CD4-positive, alpha-beta T cell treated with Interferon alpha-2 for 1 hour (primary cell): ENCODE data around the gene YAP1.

Experiments
- DNase-seq, 2 donors: peaks; one replicate each; pipeline ENCODE4 v3.0.0-alpha.2; 2020 to 2022

The YAP1 gene

DNA sequence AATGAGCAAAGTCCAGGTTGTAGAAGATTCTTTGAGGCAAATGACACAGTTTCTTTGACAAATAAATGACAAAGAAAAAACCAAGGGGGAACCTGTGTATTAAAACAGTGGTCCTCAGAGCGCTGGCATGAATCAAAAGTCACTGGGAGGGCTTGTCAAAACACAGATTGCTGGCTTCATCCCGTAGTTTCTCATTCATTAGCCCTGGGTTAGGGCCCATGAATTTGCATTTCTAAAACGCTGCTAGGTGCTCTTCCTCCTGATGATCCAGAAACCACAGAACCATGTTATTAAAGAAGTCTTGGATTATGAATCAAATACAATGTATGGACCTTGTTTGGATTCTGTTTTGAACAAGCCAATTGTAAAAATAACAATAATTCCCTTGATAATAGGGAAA, 92.7 kb downstream of the YAP1 start:
- DNase-seq: no peak

DNA sequence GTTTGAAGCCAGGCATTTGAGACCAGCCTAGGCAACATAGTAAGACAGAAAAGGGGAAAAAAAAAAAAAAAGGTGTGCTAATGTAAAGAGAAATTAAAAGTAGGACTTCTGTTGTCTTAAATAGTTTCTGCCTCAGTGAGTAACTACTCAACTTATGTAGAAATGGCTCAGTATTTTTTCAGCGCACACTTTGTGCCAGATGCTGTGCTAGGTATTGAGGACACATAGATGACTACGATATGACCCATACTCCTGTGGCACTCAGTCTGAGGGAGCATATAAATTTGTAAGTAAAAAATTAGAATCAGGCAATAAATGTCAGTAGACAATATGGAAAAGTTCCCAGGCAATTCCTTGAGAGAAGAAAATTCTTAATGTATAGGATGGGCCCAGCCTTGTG, 93.9 kb downstream of the YAP1 start:
- no peak for DNase-seq

DNA sequence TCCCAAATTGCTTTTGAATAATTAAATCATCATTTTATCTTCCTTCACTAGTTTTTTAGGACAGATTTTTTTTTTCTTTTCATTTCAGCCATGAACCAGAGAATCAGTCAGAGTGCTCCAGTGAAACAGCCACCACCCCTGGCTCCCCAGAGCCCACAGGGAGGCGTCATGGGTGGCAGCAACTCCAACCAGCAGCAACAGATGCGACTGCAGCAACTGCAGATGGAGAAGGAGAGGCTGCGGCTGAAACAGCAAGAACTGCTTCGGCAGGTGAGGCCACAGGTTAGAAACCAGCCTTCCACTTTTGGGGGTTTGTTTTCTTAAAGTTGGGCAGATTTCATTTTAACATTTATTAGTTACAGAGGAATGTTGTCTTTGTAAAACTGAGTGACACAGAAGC, 95.6 kb downstream of the YAP1 start:
- DNase-seq: no peak

DNA sequence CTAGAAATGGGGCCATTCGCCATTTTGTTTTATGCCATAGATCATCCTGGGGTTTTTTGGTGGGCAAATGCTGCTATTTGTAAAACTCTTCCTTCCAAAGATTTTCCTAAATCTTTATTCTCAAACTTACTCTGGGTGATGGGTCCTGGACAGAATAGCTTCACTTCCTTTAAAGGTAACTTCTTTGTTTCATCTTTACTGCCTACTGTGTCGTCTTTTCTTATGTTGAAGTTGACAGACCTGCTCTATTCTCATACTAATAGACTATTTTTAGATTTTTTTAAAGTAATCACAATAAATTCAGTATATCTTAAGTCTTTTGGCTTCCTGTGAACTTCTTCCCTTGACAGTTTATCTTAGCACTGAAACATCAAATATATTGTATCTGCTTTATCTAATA, 98.6 kb downstream of the YAP1 start:
- no peak for DNase-seq

DNA sequence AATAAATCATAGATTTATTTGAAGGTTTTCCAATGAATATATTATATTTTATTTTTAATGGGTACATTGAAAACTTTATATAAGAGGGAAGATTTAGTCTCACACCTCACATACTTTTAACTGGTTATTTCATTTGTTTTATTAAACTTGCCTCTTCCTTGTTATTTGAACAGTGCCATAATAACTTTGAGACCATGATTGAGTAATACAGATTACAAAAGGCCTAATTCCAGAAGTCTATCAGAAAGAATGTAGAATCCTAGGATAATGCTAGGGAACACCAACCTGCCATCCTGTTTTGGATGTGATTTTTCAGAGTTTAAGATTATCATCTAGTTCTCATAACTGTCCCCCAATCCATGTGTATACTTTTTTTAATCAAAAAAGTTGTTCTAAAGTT, 104.4 kb downstream of the YAP1 start:
- no peak for DNase-seq

DNA sequence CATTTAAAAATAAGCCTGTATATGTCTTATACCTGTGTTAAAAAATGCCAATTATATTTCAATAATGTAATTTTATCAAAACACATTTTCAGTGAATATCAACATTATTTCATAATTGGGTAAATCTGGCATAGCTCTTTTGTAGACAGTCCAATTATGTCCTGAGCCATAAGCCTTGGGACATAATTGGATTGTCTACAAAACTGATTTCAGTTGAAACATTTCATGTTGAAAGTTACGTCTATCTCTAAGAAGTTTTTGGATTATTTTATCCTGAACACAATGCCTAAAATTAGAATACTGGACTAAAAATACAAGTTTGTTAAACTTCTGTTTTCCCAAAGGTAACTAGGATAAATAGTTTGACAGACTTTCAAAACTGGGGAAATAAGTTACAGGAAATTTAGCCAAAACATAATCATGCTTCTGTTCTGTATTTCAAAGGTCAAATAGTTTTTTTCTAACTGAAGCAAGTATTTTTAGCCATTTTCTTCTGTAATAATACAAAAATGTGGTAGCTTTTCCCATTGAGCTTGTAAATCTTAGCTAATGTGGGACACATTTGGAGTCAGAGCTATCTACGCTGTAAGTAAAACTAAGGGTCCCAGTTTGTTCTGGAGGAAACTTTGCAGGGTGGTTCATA, 106.3 kb downstream of the YAP1 start:
- DNase-seq: no peak

DNA sequence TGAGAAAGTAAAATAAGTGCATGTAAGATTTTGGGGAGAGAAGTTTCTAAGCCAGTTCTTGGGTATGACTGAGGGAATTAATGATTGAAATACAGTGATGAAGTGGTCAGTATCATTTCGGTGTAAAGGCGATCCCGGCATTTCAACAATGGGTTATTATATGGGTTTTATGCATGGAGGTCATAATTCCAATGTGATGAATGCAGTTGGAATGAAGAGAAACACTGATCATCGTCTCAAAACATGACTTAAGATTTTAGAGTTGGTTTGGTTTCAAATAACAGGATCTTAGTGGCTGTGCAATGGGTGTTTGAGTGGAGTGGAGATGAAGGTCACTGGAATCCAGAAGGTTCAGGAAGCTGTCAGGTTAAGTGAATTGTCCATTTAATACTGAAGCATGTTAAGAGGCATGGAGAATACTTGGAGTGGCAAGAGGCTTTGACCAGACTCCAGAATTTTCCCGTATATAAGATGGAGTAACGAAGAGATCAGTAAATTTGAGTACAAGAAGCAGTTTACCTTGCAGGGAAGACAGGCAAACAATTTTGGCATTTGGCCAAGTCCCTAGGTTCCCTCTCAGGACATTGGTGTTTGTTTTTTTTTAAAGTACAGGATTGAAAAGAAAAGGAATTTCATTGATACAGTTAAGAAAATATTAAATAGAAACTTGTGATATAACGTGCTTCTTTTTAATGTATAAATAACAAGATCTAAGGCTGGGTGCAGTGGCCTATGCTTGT, 110.7 kb downstream of the YAP1 start:
- no peak for DNase-seq

DNA sequence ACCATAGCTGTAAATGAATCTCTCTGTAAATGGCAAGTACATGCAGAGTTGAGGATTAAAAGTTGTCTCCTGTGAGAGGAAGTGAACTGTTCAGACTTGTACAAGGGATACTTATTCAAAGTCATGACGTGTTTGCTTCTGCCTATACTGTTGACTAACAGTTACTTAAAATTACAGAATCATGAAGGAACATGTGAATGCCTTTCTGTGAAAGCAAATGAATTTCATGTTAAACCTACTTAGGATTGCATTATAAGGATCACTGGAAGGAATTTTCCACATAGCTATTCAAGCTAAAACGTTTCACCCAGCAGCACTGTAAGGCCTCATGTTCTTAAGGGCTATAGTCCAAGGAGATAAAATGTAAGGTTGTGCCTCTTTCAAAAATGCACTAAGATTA, 113.6 kb downstream of the YAP1 start:
- DNase-seq: no peak

DNA sequence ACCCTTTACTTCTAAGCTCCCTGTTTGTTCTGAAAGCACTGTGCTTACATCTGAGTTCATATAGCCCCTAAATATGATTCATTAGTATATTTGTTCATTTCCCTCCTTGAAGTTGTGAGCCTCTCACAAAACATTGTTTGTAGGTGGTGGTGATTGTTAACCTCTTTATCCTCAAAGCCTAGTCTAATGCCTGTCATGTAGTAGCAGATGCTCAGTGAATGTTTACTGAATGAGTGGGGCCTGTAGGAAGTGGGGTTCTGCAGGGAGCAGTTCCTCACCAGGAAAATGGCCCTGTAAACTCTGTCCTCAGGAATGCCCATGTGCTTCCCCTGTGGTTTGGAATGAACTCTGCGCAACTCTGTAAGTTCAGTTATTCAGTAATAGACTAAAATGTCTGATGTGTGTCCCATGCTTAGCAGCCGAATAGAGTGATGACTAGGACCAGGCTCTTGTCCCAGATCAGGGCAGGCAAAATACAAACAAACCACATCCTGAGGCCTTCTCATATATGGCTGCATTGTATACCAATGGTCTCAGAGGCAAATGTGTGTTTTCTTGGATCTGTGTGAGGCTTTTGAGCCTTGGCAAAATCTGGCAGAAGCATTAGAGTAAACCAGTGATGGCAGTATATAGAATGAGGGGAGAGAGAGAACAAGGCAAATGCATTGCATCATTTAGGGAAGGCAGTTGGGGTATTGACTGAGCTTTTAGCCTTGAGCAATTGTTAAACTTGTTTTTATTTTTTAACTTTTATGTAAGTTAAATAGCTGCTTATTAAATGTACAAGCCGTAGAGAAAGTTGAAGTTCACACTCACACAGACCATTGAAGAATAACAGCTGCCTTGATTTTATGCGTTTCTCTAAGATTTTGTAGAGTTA, 115.7 kb downstream of the YAP1 start:
- no peak for DNase-seq

DNA sequence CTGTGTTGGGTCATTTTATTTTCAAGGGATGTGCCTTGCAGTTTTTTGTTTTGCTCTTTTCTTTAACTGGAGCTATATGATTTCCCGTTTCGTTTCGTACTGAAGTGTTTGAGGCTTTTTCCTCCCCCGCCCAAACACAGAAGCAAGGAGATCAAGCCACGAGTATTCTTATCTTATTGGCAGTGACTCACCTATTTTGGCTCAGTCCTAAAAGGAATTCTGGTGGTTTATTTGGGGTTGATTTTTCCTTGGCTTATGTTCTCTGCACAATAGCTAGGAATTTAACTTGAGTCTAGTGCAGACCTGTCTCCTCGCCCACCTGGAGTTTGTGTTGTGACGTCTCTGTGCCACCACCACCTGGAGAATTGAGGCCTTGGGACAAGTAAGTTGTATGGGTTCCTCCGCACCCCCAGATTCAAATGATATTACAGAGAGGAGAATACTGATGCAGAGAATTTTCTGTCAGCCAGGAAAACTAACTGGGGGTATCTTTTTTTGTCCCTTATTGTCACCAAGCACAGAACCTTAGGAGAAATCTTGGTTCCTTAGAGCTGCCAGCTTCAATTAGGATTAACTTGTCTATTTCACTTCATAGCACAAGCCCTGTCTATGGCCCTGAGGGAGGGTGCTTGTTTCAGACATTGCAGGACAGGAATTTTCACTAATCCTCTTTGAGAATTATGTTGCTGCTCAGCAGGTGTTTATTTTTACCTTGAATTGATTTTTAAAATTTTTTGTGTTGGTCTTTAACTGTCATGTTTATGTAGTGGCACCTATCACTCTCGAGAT, 116.6 kb downstream of the YAP1 start:
- no peak for DNase-seq

DNA sequence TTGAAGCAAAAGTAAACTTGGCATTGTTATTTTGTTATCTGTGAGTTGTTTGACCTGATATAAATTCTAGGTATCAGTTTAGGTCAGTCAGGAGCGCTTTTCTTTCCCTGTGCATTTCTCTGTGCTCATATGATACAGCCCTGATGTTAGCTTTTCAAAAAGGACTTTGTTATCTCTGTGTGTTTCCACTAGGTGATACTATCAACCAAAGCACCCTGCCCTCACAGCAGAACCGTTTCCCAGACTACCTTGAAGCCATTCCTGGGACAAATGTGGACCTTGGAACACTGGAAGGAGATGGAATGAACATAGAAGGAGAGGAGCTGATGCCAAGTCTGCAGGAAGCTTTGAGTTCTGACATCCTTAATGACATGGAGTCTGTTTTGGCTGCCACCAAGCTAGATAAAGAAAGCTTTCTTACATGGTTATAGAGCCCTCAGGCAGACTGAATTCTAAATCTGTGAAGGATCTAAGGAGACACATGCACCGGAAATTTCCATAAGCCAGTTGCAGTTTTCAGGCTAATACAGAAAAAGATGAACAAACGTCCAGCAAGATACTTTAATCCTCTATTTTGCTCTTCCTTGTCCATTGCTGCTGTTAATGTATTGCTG, 119.4 kb downstream of the YAP1 start:
- no peak for DNase-seq

DNA sequence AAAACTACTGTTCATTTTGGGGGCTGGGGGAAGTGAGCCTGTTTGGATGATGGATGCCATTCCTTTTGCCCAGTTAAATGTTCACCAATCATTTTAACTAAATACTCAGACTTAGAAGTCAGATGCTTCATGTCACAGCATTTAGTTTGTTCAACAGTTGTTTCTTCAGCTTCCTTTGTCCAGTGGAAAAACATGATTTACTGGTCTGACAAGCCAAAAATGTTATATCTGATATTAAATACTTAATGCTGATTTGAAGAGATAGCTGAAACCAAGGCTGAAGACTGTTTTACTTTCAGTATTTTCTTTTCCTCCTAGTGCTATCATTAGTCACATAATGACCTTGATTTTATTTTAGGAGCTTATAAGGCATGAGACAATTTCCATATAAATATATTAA, 119.9 kb downstream of the YAP1 start:
- no peak for DNase-seq

DNA sequence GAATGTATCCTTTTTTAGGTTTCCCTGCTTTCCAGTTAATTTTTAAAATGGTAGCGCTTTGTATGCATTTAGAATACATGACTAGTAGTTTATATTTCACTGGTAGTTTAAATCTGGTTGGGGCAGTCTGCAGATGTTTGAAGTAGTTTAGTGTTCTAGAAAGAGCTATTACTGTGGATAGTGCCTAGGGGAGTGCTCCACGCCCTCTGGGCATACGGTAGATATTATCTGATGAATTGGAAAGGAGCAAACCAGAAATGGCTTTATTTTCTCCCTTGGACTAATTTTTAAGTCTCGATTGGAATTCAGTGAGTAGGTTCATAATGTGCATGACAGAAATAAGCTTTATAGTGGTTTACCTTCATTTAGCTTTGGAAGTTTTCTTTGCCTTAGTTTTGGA, 120.7 kb downstream of the YAP1 start:
- DNase-seq: no peak

DNA sequence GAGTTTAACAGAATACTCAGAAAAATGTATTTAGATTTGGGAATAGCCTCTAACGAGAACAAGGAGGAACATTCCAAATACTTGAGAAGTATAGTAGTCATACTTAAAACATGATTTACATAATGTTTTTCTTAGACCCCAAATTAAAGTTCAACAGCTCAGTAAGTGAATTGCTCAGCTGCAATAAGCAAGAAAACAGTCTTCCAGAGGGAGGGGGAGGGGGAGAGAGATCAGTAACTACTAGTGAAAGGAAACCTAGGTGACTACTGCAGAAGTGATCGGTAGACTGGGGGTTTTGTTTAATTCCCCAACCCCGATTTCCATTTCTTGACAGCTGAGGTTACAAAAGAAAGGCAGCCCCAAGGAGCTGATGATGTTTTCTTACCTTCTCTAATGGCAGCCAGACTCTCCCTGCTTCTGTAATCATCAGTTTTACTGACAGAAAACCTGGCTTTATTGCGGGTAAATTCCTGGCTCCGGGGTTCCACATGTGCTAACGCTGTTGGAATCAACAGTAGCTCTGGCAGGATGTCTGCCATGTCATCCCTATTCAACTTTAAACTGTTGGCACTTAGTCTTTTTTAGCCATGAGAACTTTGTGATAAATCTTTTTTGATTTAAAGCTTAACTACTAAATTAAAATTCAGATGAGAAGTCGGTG, 124.7 kb downstream of the YAP1 start:
- no peak for DNase-seq

DNA sequence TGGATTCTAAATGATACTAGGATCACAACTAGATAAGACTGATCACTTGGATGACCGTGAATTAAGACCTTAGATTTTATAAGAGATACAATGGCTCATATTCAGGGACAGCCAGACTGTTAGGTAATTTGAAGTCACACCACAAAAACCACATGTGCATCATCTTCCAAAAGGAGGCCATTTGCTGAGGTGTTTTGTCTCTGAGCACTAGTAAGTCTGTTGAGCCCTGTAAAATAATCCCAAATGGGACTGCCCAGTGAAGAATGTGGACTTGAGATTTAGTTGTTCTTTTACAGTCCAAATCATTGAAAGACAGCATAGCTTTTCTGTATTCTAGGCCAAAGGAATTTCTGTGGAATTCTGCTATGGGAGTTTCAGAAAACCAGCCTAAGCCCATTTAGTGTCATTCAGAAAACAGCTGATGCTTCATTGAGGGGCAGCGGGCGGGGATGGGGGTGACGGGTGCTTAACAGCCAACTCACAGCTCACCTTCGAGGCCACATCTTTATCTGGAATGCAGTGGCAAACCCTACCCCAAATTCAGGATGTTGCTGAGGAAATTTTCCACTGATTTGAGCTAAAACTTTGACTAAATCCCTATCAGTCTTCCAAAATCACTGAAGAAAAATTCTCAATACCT, 127.0 kb downstream of the YAP1 start:
- no peak for DNase-seq

DNA sequence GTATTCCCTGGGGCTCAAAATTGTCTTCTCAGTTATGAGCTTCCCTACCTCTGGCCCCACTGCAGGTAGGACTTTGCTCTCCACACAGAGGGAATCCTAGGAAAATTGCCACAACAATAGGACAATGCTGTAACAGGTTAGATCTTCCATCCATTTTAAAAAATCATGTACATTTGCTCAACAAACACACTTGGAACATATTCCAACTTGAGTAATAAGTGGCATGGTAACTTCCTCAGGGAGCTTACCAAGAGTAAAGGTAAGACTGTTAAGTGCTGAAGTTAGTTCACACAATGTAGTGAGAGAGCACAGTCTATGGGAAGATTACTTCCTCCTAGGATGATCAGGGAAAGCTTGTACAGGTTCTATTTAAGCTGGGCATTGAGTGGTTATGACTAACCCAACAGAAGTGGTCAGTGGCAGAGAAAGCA, 128.2 kb downstream of the YAP1 start:
- DNase-seq: no peak

DNA sequence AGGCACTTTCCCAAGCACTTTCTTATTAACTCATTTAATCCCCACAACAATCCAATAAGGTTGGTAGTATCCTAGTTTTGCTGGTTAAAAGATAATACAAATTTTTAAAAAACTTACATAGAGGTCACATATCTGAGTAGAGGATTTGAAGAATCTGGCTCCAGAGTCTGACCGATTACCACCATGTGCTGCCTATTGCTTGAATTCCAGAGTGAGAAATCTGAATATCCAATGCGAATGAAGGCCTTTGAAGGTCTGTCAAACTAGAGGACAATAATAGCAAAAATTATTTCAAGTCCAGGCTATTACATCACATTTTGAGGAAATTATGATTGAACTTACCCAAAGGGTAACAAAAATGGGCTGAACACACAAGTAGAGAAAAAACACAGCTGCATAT, 129.2 kb downstream of the YAP1 start:
- DNase-seq: no peak

DNA sequence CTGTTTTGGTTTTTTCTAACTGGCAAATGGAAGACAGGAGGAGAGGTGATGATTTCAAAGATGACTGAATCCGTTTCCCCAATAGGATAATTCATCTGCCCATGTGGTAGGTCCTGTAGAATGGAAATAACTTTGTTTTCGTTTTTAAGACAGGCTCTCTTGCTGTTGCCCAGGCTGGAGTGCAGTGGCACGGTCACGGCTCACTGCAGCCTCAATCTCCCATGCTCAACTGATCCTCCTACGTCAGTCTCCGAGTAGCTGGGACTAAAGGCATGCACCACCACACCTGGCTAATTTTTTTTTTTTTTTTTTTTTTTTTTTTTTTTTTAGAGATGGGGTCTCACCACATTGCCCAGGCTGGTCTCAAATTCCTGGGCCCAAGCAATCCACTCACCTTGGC, 129.7 kb downstream of the YAP1 start:
- no peak for DNase-seq

DNA sequence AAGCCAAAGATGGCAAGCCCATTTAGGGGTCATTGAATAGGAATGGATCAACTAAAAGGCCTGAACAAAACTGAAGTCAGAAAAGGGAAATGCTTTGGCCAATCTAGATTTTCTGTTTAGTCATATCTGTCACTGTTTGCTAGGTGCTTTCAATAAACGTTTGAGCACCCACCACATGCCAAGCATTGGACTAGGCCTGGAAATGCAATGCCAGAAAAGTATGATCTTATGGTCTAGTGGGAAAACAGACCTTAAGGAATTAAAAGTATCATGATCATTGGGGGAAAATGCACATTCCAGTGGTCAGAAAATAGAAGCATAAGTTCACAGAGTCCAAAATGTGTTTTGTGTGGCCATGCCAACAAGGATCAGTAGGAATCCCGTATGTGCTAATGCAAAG, 130.3 kb downstream of the YAP1 start:
- no peak for DNase-seq

DNA sequence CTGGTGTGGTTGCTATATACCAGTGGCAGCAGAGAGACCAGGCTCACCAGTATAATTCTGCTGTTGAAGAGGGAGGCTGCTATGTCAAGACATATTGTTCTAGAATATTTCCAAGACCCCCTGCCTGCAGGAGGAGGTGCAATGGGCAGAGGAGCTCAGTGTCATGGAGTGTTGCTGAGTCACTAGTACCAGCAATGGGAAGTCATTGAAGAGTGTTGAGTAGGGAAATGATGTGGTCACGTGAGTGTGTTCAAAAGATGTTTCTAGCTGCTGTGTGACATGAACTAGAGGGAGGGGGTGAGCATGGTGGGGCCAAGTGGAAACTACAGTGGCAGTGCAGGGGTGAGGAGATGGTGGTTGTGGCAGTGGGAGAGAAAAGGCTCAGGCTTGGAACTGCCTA, 130.8 kb downstream of the YAP1 start:
- DNase-seq: no peak

DNA sequence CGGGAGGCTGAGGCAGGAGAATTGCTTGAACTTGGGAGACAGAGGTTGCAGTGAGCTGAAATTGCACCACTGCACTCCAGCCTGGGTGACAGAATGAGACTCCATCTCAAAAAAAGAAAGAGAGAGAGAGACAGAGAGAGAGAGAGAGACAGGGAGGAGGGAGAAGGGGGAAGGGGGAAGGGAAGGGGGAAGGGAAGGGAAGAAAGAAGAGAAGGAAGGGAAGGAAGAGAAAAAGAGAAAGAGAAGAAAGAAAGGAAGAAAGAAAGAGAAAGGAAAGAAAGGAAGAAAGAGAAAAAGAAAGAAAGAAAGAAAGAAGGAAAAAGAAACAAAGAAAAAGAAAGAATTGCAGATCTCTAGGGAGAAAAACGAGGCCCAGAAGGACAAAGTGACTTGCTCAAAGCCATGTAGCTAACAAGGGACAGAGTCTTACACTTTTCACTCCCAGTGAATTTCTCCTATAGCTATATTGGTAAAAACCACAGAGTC, 133.2 kb downstream of the YAP1 start:
- DNase-seq: no peak
